Astrocyte (in vitro differentiated cells and primary cell): ENCODE measurements around the gene METTL25.

Experiments used
- EZH2 ChIP-seq: IDR thresholded peaks from 2 replicates; pipeline ENCODE4 v1.6.1; 2012; ENCODE audit warnings: mild to moderate bottlenecking, low read length, inconsistent platforms; ENCODE audit not compliant: insufficient read depth
- TF ChIP-seq, protein P1 (sequence below): IDR thresholded peaks from 2 replicates; pipeline ENCODE4 v1.5.1; 2011; ENCODE audit warnings: low read depth, mild to moderate bottlenecking, inconsistent platforms, low read length, moderate library complexity; ENCODE audit not compliant: insufficient read depth

DNA sequence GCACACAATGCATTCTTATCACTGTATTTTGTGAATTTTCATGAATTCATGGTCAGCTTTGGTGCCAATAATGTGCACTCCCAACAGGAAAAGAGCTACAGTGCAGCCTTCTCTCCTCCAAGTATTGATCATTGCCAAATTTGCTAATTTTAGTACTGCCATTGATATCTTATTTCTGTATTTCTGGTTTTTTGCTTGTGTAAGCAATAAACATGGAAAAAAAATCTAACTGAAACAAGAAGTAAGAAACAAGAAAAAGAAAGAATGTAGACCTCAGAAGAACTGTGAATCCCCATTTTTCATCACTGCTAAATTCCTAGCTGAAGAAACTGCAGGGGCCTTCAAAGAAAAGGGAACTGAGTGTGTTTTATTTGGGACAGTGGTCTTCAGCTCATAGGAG is 161.2 kb downstream of the METTL25 start:
- TF ChIP-seq, protein P1, sequence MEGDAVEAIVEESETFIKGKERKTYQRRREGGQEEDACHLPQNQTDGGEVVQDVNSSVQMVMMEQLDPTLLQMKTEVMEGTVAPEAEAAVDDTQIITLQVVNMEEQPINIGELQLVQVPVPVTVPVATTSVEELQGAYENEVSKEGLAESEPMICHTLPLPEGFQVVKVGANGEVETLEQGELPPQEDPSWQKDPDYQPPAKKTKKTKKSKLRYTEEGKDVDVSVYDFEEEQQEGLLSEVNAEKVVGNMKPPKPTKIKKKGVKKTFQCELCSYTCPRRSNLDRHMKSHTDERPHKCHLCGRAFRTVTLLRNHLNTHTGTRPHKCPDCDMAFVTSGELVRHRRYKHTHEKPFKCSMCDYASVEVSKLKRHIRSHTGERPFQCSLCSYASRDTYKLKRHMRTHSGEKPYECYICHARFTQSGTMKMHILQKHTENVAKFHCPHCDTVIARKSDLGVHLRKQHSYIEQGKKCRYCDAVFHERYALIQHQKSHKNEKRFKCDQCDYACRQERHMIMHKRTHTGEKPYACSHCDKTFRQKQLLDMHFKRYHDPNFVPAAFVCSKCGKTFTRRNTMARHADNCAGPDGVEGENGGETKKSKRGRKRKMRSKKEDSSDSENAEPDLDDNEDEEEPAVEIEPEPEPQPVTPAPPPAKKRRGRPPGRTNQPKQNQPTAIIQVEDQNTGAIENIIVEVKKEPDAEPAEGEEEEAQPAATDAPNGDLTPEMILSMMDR = no peak
- TF ChIP-seq EZH2 = no peak
